SK-N-SH (cell line): ENCODE data around the gene RBM28. TPM values are rescaled to one million over a fixed set of nuclear protein-coding genes. Genes with fewer than 3 reads are reported as not detected.

Experiments used
- CTCF ChIA-PET: fragments of 300-600, 350-600 bp; formaldehyde crosslinking; extraction: SDS; loops from one replicate; lab custom pipeline; 2021; lab: Yijun Ruan, JAX
- POLR2A ChIA-PET: fragments of 350-600 bp; sonication (Branson Sonifier 250); formaldehyde crosslinking; extraction: SDS; loops from one replicate; lab custom pipeline; 2020; ENCODE audit warnings: antibody characterized with exemption, inconsistent platforms; lab: Yijun Ruan, JAX
- DNase-seq: peaks from one replicate; pipeline ENCODE4 v3.0.0; 2012
- H2AFZ ChIP-seq: fragments of 200-600 bp; sonication (generic); 2 replicates; pipeline ENCODE4 v1.8.1; 2016; ENCODE audit warnings: antibody characterized with exemption, mild to moderate bottlenecking, low read depth
- H3F3A ChIP-seq: fragments of 200-600 bp; sonication (generic); replicated peaks from 2 replicates; pipeline ENCODE3; 2016; ENCODE audit warnings: antibody characterized with exemption, mild to moderate bottlenecking; ENCODE audit not compliant: insufficient read depth
- H3K27ac ChIP-seq, 2 experiments: fragments of 200-500 bp in 1 of 2; fragments of 200-600 bp in 1 of 2; sonication (Bioruptor generic) in 1 of 2; sonication (generic), shearing (Covaris generic) in 1 of 2; 2 replicates each; pipeline versions ENCODE4 v1.5.1 to v1.6.1; 2014 to 2016; ENCODE audit warnings: low read depth in 2 of 2, inconsistent platforms in 1 of 2, low read length in 1 of 2, mild to moderate bottlenecking in 1 of 2, mixed read lengths in 1 of 2
- H3K27me3 ChIP-seq: fragments of 200-600 bp; sonication (generic), shearing (Covaris generic); 2 replicates; pipeline ENCODE4 v1.6.1; 2016; ENCODE audit warnings: mixed run types; ENCODE audit not compliant: insufficient read depth
- H3K36me3 ChIP-seq, 2 experiments: fragments of 200-500 bp in 1 of 2; fragments of 200-600 bp in 1 of 2; sonication (Bioruptor generic) in 1 of 2; sonication (generic) in 1 of 2; replicated peaks in 1 of 2; 2 replicates each; pipeline versions ENCODE3 to v1.5.1; 2014 to 2016; ENCODE audit warnings: low read length in 1 of 2, mild to moderate bottlenecking in 1 of 2; ENCODE audit not compliant: insufficient read depth in 2 of 2, control insufficient read depth in 1 of 2
- H3K4me1 ChIP-seq, 2 experiments: fragments of 200-500 bp in 1 of 2; fragments of 200-600 bp in 1 of 2; sonication (Bioruptor generic) in 1 of 2; sonication (generic), shearing (Covaris generic) in 1 of 2; 2 replicates each; pipeline versions ENCODE4 v1.5.1 to v1.6.1; 2014 to 2016; ENCODE audit warnings: low read depth in 1 of 2, low read length in 1 of 2, mixed run types in 1 of 2; ENCODE audit not compliant: insufficient read depth in 2 of 2, control insufficient read depth in 1 of 2
- H3K4me2 ChIP-seq: fragments of 200-600 bp; sonication (generic), shearing (Covaris generic); 2 replicates; pipeline ENCODE4 v1.6.1; 2017; ENCODE audit warnings: mixed run types
- H3K4me3 ChIP-seq, 2 experiments: fragments of 200-500 bp in 1 of 2; fragments of 200-600 bp in 1 of 2; sonication (Bioruptor generic) in 1 of 2; sonication (generic), shearing (Covaris generic) in 1 of 2; 2 replicates each; pipeline versions ENCODE4 v1.5.1 to v1.8.1; 2014 to 2016; ENCODE audit warnings: low read depth in 2 of 2, inconsistent platforms in 1 of 2, low read length in 1 of 2, mild to moderate bottlenecking in 1 of 2, mixed read lengths in 1 of 2, moderate library complexity in 1 of 2
- H3K79me2 ChIP-seq: fragments of 200-600 bp; sonication (generic); 2 replicates; pipeline ENCODE4 v1.8.1; 2017; ENCODE audit warnings: mild to moderate bottlenecking; ENCODE audit not compliant: insufficient read depth
- H3K9ac ChIP-seq: fragments of 200-600 bp; sonication (generic); 2 replicates; pipeline ENCODE4 v1.6.1; 2017; ENCODE audit warnings: mixed run types
- H3K9me2 ChIP-seq: fragments of 200-600 bp; sonication (generic); 2 replicates; pipeline ENCODE4 v1.6.1; 2017; ENCODE audit warnings: mixed run types
- H3K9me3 ChIP-seq: fragments of 200-600 bp; sonication (generic); 2 replicates; pipeline ENCODE4 v1.6.1; 2017; ENCODE audit warnings: mixed run types, mild to moderate bottlenecking, moderate library complexity
- H4K20me1 ChIP-seq: fragments of 200-600 bp; sonication (generic); 2 replicates; pipeline ENCODE4 v1.6.1; 2017; ENCODE audit warnings: mild to moderate bottlenecking, mixed run types; ENCODE audit not compliant: insufficient read depth
- EP300 ChIP-seq, 2 experiments: IDR thresholded peaks; 2 replicates each; pipeline versions ENCODE4 v1.4.0 to v1.6.1; 2012; ENCODE audit warnings: borderline replicate concordance in 1 of 2, low read depth in 1 of 2, low read length in 1 of 2
- EZH2phosphoT487 ChIP-seq: fragments of 200-600 bp; sonication (generic); IDR thresholded peaks from 2 replicates; pipeline ENCODE4 v1.6.1; 2017; ENCODE audit warnings: low read depth, mixed run types, mild to moderate bottlenecking, antibody characterized with exemption, moderate library complexity, borderline replicate concordance
- FOXJ3 ChIP-seq: sonication (generic); formaldehyde crosslinking; IDR thresholded peaks from 2 replicates; pipeline ENCODE4 v1.5.1; 2020; ENCODE audit warnings: mild to moderate bottlenecking, missing genetic modification reagents
- GABPA ChIP-seq: IDR thresholded peaks from 2 replicates; pipeline ENCODE4 v1.4.0; 2012; ENCODE audit warnings: low read depth, mild to moderate bottlenecking
- JUND ChIP-seq: IDR thresholded peaks from 2 replicates; pipeline ENCODE4 v1.4.0; 2012
- TCF12 ChIP-seq: IDR thresholded peaks from 2 replicates; pipeline ENCODE4 v1.4.0; 2012
- WGBS: methylation state at CpG from one replicate; pipeline ENCODE4 v1.1.6; 2017; ENCODE audit warnings: low lambda C conversion rate; 5-methylcytosine and 5-hydroxymethylcytosine counted together
- polyA plus RNA-seq, 3 experiments: library from polyadenylated mRNA; depleted of rRNA; stranded (reverse); fragments of >200 nt; gene quantifications; 2 replicates each; pipeline ENCODE4 v1.2.3, GENCODE V29; 2012
- TF ChIP-seq, protein P1 (sequence below): fragments of 200-600 bp; sonication (generic); IDR thresholded peaks from 2 replicates; pipeline ENCODE4 v1.6.1; 2017; ENCODE audit warnings: antibody characterized with exemption, mild to moderate bottlenecking, moderate library complexity
- TF ChIP-seq, protein P2 (sequence below): IDR thresholded peaks from 2 replicates; pipeline ENCODE4; 2012
- TF ChIP-seq, protein P3 (sequence below): IDR thresholded peaks from 2 replicates; pipeline ENCODE4 v1.6.1; 2012; ENCODE audit warnings: mild to moderate bottlenecking, low read depth, low read length, moderate library complexity

The RBM28 gene
- polyA plus RNA-seq, 1 of the 3 experiments (the other 2 are of a cell fraction): 29.1 TPM

DNA sequence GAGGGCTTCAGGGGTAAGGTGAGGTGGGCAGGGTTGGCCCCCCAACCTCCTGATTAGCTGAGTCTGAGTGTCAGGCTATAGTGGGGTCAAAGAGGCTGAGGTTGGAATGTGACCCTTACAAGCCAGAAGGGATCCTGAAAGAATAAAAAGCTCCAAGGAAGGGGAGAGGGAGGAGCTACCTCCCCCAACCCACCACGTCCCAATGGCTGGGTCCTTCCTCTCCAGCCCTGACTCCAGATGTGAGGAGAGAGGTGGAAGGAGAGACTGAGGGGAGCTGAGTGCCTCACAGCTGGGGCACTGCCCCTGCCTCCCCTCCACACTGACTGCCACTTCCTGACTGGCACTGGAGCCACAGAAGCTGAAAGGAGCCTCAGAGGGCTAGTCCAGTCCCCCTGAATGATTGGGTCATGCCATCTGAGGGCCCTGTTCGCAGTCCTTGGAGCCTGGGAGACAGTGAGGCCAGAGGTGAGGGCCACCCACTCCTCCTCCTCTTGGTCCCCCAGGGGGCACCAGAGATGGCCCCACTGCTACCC, 45.4 kb upstream of the RBM28 start:
- no peaks in the 10 kb centered on the region for H3K27me3 ChIP-seq
- H3K9ac ChIP-seq: no peak overlapping the region
- peaks cover 5 to 19% of the 10 kb centered on the region in 2 experiments for H3K36me3 ChIP-seq
- no peak overlapping the region for H3K27ac ChIP-seq
- no peak overlapping the region for H3K4me3 ChIP-seq
- TF ChIP-seq, protein P1, sequence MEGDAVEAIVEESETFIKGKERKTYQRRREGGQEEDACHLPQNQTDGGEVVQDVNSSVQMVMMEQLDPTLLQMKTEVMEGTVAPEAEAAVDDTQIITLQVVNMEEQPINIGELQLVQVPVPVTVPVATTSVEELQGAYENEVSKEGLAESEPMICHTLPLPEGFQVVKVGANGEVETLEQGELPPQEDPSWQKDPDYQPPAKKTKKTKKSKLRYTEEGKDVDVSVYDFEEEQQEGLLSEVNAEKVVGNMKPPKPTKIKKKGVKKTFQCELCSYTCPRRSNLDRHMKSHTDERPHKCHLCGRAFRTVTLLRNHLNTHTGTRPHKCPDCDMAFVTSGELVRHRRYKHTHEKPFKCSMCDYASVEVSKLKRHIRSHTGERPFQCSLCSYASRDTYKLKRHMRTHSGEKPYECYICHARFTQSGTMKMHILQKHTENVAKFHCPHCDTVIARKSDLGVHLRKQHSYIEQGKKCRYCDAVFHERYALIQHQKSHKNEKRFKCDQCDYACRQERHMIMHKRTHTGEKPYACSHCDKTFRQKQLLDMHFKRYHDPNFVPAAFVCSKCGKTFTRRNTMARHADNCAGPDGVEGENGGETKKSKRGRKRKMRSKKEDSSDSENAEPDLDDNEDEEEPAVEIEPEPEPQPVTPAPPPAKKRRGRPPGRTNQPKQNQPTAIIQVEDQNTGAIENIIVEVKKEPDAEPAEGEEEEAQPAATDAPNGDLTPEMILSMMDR: 0 out of 2 replicates have a peak, but pooled peaks have one; percentile 11
- TF ChIP-seq, protein P2, sequence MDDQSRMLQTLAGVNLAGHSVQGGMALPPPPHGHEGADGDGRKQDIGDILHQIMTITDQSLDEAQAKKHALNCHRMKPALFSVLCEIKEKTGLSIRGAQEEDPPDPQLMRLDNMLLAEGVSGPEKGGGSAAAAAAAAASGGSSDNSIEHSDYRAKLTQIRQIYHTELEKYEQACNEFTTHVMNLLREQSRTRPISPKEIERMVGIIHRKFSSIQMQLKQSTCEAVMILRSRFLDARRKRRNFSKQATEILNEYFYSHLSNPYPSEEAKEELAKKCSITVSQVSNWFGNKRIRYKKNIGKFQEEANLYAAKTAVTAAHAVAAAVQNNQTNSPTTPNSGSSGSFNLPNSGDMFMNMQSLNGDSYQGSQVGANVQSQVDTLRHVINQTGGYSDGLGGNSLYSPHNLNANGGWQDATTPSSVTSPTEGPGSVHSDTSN: no peak
- peaks cover 0 to 31% of the 10 kb centered on the region in 2 experiments; a peak in 1 of 4 replicates for H3K4me1 ChIP-seq
- H3F3A ChIP-seq: peaks cover 8% of the 10 kb centered on the region
- ChIA-PET CTCF (interaction anchor here (0.8 to 50.3 kb wide), 9 partner anchors 10 to 369 kb away, joined by 3 to 1901 read pairs (median 20); partner anchors contain the start of genes HILPDA, IMPDH1, PRRT4 and RBM28), POLR2A (interaction anchor here (1.1 to 6.6 kb wide), 3 partner anchors 32 to 45 kb away, joined by 6 to 107 read pairs (median 8); partner anchors contain the start of gene RBM28)
- H3K9me3 ChIP-seq: no peaks in the 10 kb centered on the region
- H3K9me2 ChIP-seq: no peaks in the 10 kb centered on the region
- WGBS: 67% methylated on average over 2 of the region's 2 CpGs
- H3K4me2 ChIP-seq: no peak overlapping the region
- no peaks in the 10 kb centered on the region for H3K79me2 ChIP-seq
- no peaks in the 10 kb centered on the region for H4K20me1 ChIP-seq
- peak; percentile 56 for DNase-seq
- no peak overlapping the region for H2AFZ ChIP-seq

DNA sequence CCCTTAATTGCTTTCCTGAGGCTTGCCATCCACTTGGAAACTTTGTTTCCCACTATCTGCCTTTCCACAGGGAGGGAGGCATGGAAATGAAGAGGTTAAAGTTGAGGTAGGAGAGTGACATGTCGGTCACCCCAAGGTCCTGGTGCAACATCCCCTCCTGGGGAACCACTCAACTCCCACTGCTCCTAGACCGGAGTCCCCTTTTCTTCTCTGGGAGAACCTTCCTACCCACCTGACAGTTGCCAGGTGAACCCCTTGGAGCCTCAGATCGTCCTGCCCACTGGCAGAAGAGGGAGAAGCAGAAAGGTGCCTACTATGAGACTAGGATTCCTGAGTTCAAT, 44.4 kb upstream of the RBM28 start:
- Histone ChIP-seq H3K79me2 (no peaks in the 10 kb centered on the region), H3K27ac (peak overlapping the region in 1 of 2 experiments; percentile 41; a peak in 1 of 4 replicates), H2AFZ (no peak overlapping the region), H3K4me1 (peaks cover 0 to 35% of the 10 kb centered on the region in 2 experiments; a peak in 1 of 4 replicates), H3K9me3 (no peaks in the 10 kb centered on the region), H3K9ac (no peak overlapping the region), H3K9me2 (no peaks in the 10 kb centered on the region), H3K4me3 (no peak overlapping the region), H3K36me3 (peaks cover 5 to 11% of the 10 kb centered on the region in 2 experiments), H3K4me2 (no peak overlapping the region), H4K20me1 (no peaks in the 10 kb centered on the region), H3K27me3 (no peaks in the 10 kb centered on the region), H3F3A (peaks cover 8% of the 10 kb centered on the region)
- WGBS: 60% methylated on average over 3 of the region's 3 CpGs
- ChIA-PET CTCF (interaction anchor here (0.5 to 50.3 kb wide), 17 partner anchors 9 to 121 kb away, joined by 3 to 1901 read pairs (median 6); partner anchors contain the start of genes IMPDH1, PRRT4 and RBM28), POLR2A (interaction anchor here (0.5 to 6.6 kb wide), 5 partner anchors 15 to 43 kb away, joined by 5 to 107 read pairs (median 19); partner anchors contain the start of genes PRRT4 and RBM28)
- no peak for TF ChIP-seq EZH2phosphoT487
- no peak for TF ChIP-seq JUND
- no peak for TF ChIP-seq EP300 (IDR thresholded peaks at IDR 0.05; ENCODE audit: borderline replicate concordance in 1 of 2, low read depth in 1 of 2, low read length in 1 of 2)
- TF ChIP-seq, protein P3, sequence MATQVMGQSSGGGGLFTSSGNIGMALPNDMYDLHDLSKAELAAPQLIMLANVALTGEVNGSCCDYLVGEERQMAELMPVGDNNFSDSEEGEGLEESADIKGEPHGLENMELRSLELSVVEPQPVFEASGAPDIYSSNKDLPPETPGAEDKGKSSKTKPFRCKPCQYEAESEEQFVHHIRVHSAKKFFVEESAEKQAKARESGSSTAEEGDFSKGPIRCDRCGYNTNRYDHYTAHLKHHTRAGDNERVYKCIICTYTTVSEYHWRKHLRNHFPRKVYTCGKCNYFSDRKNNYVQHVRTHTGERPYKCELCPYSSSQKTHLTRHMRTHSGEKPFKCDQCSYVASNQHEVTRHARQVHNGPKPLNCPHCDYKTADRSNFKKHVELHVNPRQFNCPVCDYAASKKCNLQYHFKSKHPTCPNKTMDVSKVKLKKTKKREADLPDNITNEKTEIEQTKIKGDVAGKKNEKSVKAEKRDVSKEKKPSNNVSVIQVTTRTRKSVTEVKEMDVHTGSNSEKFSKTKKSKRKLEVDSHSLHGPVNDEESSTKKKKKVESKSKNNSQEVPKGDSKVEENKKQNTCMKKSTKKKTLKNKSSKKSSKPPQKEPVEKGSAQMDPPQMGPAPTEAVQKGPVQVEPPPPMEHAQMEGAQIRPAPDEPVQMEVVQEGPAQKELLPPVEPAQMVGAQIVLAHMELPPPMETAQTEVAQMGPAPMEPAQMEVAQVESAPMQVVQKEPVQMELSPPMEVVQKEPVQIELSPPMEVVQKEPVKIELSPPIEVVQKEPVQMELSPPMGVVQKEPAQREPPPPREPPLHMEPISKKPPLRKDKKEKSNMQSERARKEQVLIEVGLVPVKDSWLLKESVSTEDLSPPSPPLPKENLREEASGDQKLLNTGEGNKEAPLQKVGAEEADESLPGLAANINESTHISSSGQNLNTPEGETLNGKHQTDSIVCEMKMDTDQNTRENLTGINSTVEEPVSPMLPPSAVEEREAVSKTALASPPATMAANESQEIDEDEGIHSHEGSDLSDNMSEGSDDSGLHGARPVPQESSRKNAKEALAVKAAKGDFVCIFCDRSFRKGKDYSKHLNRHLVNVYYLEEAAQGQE: no peak
- no peak for TF ChIP-seq GABPA
- no peak for TF ChIP-seq TCF12
- TF ChIP-seq FOXJ3 (CRISPR knock-in tag): no peak
- DNase-seq: peak; percentile 53
